H7 (cell line): ENCODE measurements around the gene SNX19. TPM values are rescaled to one million over a fixed set of nuclear protein-coding genes. Genes with fewer than 3 reads are reported as not detected.
"Not testable (repeated sequence)": the region's sequence is repeated elsewhere in the genome, so short reads cannot be mapped to it uniquely, and the experiment has no call there.

ENCODE experiments used
- DNase-seq: peaks from one replicate; pipeline ENCODE4 v3.0.0; 2012
- H3K27me3 ChIP-seq: 2 replicates; pipeline ENCODE4 v1.6.0; 2011; ENCODE audit warnings: mild to moderate bottlenecking, low read length; ENCODE audit not compliant: control insufficient read depth, insufficient read depth
- H3K36me3 ChIP-seq: replicated peaks from 2 replicates; pipeline ENCODE4 v1.5.1; 2011; ENCODE audit warnings: low read length; ENCODE audit not compliant: control insufficient read depth, insufficient read depth
- H3K4me3 ChIP-seq: 2 replicates; pipeline ENCODE4 v1.5.1; 2011; ENCODE audit warnings: low read depth, mild to moderate bottlenecking, control low read depth, low read length, moderate library complexity; ENCODE audit not compliant: insufficient read depth
- total RNA-seq: library from RNA; depleted of rRNA; stranded (reverse); fragments of >200 nt; shearing (Covaris generic); gene quantifications from 2 replicates; pipeline ENCODE4 v1.2.3, GENCODE V29; 2014

The SNX19 gene
- total RNA-seq, 1 experiment from 2014 or later, result 22.7 TPM

GRCh38 chr11:130872981-130873380 lies 43.3 kb downstream of the SNX19 start:
- no peaks in the 10 kb centered on the region for H3K27me3 ChIP-seq
- no peak for DNase-seq
- H3K4me3 ChIP-seq, result no peak overlapping the region
- peaks cover 6% of the 10 kb centered on the region for H3K36me3 ChIP-seq

- no peak for DNase-seq
- H3K27me3 ChIP-seq, result no peaks in the 10 kb centered on the region
- peaks cover 4% of the 10 kb centered on the region; the same call in 1 of the 2 replicates for H3K36me3 ChIP-seq
- H3K4me3 ChIP-seq, result no peak overlapping the region
Observed at GRCh38 chr11:130872513-130872912, 43.8 kb downstream of the SNX19 start.

DNA sequence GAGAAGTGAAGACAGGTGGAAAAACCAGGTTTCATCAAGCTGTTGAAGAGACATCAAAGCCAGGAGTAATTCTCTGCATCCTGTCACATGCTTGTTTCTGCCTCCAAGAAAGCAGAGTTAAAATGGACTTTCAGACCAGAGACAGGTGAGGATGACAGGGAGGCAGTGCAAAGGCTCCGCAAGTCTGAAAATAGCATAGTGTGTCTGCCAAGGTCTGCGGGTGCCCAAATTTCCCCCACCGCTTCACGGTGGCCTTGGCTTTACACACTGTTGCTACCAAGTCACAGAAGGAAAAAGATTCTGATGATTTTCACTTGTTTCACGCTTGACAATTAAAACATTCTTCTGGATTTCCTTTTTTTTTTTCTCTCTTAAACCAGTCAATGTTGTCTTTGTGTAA lies 44.2 kb downstream of the SNX19 start:
- H3K36me3 ChIP-seq, result peaks cover 2% of the 10 kb centered on the region; the same call in 1 of the 2 replicates
- DNase-seq, result no peak
- no peaks in the 10 kb centered on the region for H3K27me3 ChIP-seq
- H3K4me3 ChIP-seq, result no peak overlapping the region

DNA sequence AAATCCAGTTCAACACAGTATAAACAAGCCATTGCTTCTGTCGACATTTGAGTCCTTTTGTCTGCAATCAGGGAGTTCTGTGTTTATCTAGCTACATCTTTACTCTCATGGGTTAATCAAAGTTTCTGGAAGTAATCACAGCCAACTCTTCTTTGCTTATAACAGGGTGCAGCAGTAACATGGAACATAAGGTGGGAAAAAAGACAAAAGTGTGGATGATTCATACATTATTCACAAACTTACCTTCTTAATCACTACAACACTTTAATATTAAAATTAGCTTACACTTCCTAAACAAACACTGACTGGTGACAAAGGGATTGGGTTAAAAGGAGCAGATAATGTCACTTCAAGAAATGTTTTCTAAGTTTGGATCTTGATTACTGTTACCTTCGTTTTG lies 44.7 kb downstream of the SNX19 start:
- Histone ChIP-seq H3K36me3 (peaks cover 2% of the 10 kb centered on the region; the same call in 1 of the 2 replicates), H3K27me3 (no peaks in the 10 kb centered on the region), H3K4me3 (no peak overlapping the region)
- no peak for DNase-seq

GRCh38 chr11:130868721-130869390 lies 47.4 kb downstream of the SNX19 start:
- DNase-seq, result no peak
- Histone ChIP-seq H3K36me3 (no peaks in the 10 kb centered on the region), H3K27me3 (no peaks in the 10 kb centered on the region), H3K4me3 (no peak overlapping the region)

DNA sequence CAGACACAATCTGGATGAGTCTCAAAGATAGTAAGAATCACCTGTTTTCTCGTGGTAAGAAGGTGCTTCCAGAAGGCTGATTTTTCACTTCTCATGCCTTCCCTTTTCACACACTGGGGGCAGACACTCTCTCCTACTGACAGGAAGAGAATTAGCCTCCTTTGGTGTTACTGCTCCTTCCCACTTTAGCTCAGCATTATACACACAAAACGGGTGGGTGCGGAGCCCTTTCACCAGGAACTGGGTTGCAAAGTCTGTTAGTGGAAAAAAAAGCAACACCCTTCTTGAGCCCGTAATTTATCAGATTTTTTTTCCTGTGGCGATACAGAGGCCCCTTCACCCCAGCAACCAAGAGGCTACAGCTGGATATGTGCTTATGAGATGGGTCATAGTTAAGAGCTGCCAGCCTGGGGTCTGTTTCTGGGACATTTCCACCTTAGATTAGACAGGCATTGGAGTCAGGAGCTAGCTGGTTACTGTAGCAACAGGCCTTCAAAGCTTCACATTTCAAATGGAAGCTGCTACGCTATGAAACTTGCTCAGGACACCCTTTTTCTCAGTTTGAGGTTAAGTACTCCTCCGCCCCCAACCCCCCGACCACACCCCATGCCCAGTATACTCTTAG lies 48.1 kb downstream of the SNX19 start:
- H3K27me3 ChIP-seq, result no peaks in the 10 kb centered on the region
- DNase-seq, result no peak
- H3K36me3 ChIP-seq, result no peaks in the 10 kb centered on the region
- no peak overlapping the region for H3K4me3 ChIP-seq

DNA sequence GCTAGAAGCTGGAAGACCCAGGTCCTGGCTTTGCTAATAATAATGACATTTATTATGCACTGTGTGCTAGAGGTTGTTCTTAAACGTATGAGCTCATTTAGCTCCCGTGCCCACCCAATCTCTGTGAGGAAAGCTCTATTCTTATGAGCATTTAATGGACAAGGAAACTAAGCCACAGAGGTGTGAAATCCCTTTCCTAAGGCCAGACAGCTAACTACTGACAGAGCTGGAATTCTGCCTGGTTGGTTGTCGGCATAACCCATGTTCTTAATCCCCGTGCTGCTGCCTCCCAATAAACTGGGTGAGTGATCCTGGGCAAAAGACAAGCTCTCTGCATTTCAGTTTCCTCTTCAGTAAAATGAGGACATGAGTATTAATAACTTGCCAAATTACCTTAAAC lies 49.4 kb downstream of the SNX19 start:
- Histone ChIP-seq H3K27me3 (no peaks in the 10 kb centered on the region), H3K4me3 (no peak overlapping the region), H3K36me3 (no peaks in the 10 kb centered on the region)
- no peak for DNase-seq

- no peaks in the 10 kb centered on the region for H3K36me3 ChIP-seq
- DNase-seq, result no peak
- no peak overlapping the region for H3K4me3 ChIP-seq
- no peaks in the 10 kb centered on the region for H3K27me3 ChIP-seq
Observed at GRCh38 chr11:130865774-130866114, 50.5 kb downstream of the SNX19 start.

DNA sequence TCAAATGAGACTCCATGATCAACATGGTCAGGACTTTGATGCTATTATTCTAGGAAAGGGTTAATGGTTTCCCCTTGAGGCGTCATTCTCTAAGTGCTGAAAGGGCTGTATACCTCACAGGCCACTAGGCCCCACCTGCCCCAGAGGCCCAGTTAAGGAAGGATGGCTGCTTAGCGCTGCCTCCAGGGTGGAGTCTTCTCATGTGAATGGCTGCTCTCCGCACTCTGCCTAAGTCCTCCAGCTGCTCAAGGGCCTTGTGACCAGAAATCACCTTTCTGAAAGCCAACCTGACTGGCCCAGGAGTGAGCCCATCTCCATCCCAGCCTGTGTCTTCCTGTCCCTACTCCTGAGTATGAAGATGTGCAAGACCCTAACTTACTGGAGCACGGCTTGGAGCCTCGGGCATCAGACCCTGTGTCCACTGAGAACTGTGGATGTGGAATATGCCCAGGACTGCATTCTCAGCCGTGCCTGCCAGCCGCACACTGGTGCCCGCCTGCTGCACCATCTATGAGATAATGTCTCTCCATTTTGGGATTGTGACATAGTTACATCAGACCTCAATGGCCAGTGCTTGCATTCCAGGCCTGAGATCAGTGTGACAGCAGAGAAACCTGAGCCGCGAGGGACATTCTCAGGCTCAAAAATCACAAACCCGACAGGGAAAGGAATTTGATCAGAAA lies 51.0 kb downstream of the SNX19 start:
- DNase-seq, result peak; percentile 28
- Histone ChIP-seq H3K4me3 (no peak overlapping the region), H3K36me3 (no peaks in the 10 kb centered on the region), H3K27me3 (no peaks in the 10 kb centered on the region)

DNA sequence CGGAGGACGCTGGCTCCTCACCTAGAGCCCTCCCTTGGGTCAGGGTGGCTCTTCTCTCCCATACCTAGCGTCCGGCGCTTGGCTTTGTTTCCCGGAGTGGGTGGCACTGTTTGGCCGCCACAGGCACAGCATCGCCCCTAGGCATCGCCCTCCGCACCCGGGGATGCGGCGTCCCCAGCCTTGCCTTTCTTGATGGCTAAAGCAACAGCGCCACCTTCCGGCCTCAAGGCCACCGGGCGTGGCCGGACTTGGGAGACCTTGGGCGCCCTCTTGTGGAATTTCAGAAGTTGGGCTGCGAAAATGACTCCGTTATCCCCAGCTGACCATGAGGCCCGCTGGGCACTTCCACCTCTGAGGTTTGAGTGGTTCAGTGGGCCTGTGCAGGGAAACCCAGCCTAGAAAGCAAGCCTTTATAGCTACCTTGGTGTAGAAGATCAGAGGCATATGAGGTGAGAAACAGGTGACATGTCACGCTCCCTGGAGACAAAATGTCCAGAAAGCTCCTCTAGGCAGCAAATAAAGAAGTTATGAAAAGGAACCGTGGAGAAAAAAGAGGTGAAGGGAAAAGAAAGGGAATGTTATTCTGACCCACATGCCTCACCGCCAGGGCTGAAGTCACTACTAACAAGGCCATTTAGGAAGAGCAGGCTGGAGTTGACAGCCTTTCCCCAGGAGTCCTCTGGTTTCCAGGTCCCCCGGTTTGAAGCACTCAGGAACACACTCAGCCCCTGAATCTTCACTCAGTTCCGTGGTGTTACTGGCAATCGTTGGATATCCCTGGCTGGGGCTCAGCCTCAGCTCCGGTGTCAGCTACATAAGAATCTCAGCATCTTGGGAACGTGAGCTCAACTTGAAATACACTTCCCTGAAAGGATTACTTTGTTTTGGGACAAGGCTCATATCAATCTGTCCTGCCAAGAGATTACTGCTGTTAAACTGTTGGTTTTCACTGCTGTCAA lies 54.1 kb downstream of the SNX19 start:
- Histone ChIP-seq H3K36me3 (no peaks in the 10 kb centered on the region), H3K4me3 (no peak overlapping the region), H3K27me3 (no peaks in the 10 kb centered on the region)
- peak; percentile 93 for DNase-seq

GRCh38 chr11:130861283-130861682 lies 55.0 kb downstream of the SNX19 start:
- Histone ChIP-seq H3K36me3 (no peaks in the 10 kb centered on the region), H3K4me3 (no peak overlapping the region), H3K27me3 (no peaks in the 10 kb centered on the region)

GRCh38 chr11:130859886-130860285 lies 56.4 kb downstream of the SNX19 start:
- Histone ChIP-seq H3K4me3 (no peak overlapping the region), H3K36me3 (no peaks in the 10 kb centered on the region), H3K27me3 (no peaks in the 10 kb centered on the region)
- no peak for DNase-seq

More at GRCh38 chr11:130861283-130861682, 55.0 kb downstream of the SNX19 start:
- no peak for DNase-seq

DNA sequence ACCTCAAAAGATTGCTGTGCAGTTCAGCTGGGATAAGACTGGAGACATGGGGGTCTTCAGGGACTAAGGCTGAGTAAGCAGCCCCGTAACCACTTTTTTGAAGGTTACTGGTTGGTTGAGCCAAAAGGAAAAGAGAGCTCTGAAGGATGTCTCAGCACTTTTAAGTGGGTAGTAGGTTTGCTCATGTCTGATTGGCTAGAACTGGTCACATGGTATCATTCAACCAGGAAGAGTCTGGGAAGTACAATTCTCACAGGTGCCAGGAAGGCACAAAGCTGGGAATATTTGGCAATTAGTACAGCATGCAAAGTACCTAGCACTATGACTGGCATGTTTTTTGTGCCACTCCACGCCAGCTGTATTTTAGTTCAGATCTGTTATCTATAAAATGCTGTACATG lies 58.1 kb downstream of the SNX19 start:
- no peak overlapping the region for H3K4me3 ChIP-seq
- DNase-seq, result peak; percentile 41
- no peaks in the 10 kb centered on the region for H3K36me3 ChIP-seq
- H3K27me3 ChIP-seq, result no peaks in the 10 kb centered on the region

DNA sequence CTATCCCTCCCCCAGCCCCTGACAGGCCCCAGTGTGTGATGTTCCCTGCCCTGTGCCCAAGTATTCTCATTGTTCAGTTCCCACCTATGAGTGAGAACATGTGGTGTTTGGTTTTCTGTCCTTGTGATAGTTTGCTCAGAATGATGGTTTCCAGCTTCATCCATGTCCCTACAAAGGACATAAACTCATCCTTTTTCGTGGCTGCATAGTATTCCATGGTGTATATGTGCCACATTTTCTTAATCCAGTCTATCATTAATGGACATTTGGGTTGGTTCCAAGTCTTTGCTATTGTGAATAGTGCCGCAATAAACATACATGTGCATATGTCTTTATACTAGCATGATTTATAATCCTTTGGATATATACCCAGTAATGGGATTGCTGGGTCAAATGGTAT lies 60.6 kb downstream of the SNX19 start:
- H3K4me3 ChIP-seq, H3K27me3 ChIP-seq, DNase-seq, H3K36me3 ChIP-seq: not testable (repeated sequence)
